Measurements from ENCODE around the gene GRHPR. TPM values are rescaled to one million over a fixed set of nuclear protein-coding genes. Genes with fewer than 3 reads are reported as not detected.

The GRHPR gene
- total and polyA plus RNA-seq, 2 of the 4 experiments (the other 2 are of a cell fraction) = 182 to 191 TPM

DNA sequence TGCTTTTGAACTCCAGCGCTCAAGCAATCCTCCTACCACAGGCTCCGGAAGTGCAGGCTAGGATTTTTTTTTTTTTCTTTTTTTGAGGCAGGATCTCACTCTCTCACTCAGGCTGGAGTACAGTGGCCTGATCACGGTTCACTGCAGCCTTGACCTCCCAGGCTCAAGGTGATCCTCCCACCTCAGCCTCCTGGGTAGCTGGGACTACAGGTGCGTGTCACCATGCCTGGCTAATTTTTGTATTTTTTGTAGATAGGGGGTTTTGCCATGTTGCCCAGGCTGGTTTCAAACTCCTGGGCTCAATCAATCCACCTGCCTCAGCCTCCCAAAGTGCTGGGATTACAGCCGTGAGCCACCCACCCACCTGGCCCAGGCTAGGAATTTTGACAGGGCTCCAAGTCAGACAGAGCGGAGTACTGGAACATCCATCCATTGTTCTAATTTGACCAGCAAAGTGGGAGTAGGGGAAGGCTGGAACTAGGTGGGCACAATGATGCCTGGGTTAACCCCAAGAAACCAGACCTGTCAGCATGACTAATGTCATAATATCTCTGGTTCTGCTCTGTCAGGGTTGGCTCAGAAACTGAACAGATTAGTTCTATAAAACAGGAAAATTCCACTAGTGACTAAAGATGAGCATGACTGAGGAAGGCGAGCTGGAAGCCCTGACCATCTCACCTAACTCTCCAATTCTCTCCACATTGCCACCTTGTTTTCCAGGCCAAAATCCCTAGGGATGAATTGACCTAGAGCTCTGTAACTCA, 33.6 kb downstream of the GRHPR start:
- POLR2A ChIA-PET (ENCODE audit: unreplicated experiment) = no interaction called here

More for the DNA sequence above, 33.6 kb downstream of the GRHPR start:
- Histone ChIP-seq H3K9me1 (ENCODE audit: insufficient read depth, low read length) (peaks cover 15% of the 10 kb centered on the region), H3K9ac (ENCODE audit: low read depth, low read length) (no peak overlapping the region), H3K18ac (ENCODE audit: low read depth, low read length) (no peak overlapping the region), H4K5ac (ENCODE audit: low read depth, low read length) (no peak overlapping the region), H4K20me1 (ENCODE audit: insufficient read depth, low read length) (peaks cover 44% of the 10 kb centered on the region), H2BK15ac (ENCODE audit: low read depth, low read length) (no peak overlapping the region), H3K9me3 (ENCODE audit: control insufficient read depth, insufficient read depth, low read length) (no peaks in the 10 kb centered on the region), H3K4me2 (ENCODE audit: low read depth, low read length) (no peak overlapping the region), H3K4ac (ENCODE audit: low read depth, low read length) (no peak overlapping the region), H2BK5ac (ENCODE audit: low read depth, low read length, poor library complexity, severe bottlenecking) (no peak overlapping the region), H3K27ac (ENCODE audit: insufficient read depth, low read length) (no peak overlapping the region), H2AFZ (replicated peaks; ENCODE audit: low read length, poor library complexity) (no peak overlapping the region), H3K56ac (ENCODE audit: extremely low read depth, insufficient read depth, low read length) (no peak overlapping the region), H3K27me3 (ENCODE audit: control insufficient read depth, insufficient read depth, low read length) (no peaks in the 10 kb centered on the region), H3K14ac (replicated peaks; ENCODE audit: low read depth, low read length) (no peak overlapping the region), H4K8ac (ENCODE audit: low read depth in 2 of 2, low read length in 2 of 2) (no peak overlapping the region), H3K23ac (ENCODE audit: low read depth, low read length) (no peak overlapping the region), H3K79me1 (ENCODE audit: low read depth in 1 of 2, low read length in 2 of 2) (peaks cover 25 to 81% of the 10 kb centered on the region in 2 experiments), H3K4me1 (ENCODE audit: control insufficient read depth, insufficient read depth, low read length) (peaks cover 10% of the 10 kb centered on the region), H2AK5ac (ENCODE audit: low read depth, low read length) (no peak overlapping the region), H2BK20ac (ENCODE audit: low read depth, low read length) (no peak overlapping the region), H4K91ac (ENCODE audit: insufficient read depth, low read depth, low read length) (no peak overlapping the region), H3K36me3 (ENCODE audit: control insufficient read depth, insufficient read depth, low read length) (peaks cover 2% of the 10 kb centered on the region; the same call in 1 of the 2 replicates), H2BK120ac (ENCODE audit: low read depth, low read length) (no peak overlapping the region), H3K4me3 (ENCODE audit: insufficient read depth, low read depth, low read length) (no peak overlapping the region), H2AK9ac (replicated peaks; ENCODE audit: low read depth, low read length, poor library complexity) (no peak overlapping the region)
- TF ChIP-seq CHD1 (IDR thresholded peaks at IDR 0.05; ENCODE audit: low read depth, low read length) = no peak
- TF ChIP-seq FOS (IDR thresholded peaks at IDR 0.05; ENCODE audit: low read depth, low read length) = no peak
- TF ChIP-seq, protein P1, sequence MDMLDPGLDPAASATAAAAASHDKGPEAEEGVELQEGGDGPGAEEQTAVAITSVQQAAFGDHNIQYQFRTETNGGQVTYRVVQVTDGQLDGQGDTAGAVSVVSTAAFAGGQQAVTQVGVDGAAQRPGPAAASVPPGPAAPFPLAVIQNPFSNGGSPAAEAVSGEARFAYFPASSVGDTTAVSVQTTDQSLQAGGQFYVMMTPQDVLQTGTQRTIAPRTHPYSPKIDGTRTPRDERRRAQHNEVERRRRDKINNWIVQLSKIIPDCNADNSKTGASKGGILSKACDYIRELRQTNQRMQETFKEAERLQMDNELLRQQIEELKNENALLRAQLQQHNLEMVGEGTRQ (IDR thresholded peaks at IDR 0.05; ENCODE audit: low read depth, low read length) = no peak
- no peak for TF ChIP-seq CEBPB (IDR thresholded peaks at IDR 0.05; ENCODE audit: low read depth, low read length)
- TF ChIP-seq, protein P2, sequence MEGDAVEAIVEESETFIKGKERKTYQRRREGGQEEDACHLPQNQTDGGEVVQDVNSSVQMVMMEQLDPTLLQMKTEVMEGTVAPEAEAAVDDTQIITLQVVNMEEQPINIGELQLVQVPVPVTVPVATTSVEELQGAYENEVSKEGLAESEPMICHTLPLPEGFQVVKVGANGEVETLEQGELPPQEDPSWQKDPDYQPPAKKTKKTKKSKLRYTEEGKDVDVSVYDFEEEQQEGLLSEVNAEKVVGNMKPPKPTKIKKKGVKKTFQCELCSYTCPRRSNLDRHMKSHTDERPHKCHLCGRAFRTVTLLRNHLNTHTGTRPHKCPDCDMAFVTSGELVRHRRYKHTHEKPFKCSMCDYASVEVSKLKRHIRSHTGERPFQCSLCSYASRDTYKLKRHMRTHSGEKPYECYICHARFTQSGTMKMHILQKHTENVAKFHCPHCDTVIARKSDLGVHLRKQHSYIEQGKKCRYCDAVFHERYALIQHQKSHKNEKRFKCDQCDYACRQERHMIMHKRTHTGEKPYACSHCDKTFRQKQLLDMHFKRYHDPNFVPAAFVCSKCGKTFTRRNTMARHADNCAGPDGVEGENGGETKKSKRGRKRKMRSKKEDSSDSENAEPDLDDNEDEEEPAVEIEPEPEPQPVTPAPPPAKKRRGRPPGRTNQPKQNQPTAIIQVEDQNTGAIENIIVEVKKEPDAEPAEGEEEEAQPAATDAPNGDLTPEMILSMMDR (conservative IDR thresholded peaks at IDR 0.05; ENCODE audit: low read depth, low read length) = no peak
- no peak for TF ChIP-seq RAD21 (IDR thresholded peaks at IDR 0.05; ENCODE audit: low read length)
- no peak for TF ChIP-seq BHLHE40 (IDR thresholded peaks at IDR 0.05; ENCODE audit: low read depth, low read length)
- no peak for TF ChIP-seq RCOR1 (IDR thresholded peaks at IDR 0.05; ENCODE audit: insufficient replicate concordance, low read length)
- TF ChIP-seq POLR2A (IDR thresholded peaks at IDR 0.05; ENCODE audit: low read depth, low read length) = no peak
- TF ChIP-seq MAZ (IDR thresholded peaks at IDR 0.05; ENCODE audit: borderline replicate concordance, low read depth, low read length) = no peak
- TF ChIP-seq, protein P3, sequence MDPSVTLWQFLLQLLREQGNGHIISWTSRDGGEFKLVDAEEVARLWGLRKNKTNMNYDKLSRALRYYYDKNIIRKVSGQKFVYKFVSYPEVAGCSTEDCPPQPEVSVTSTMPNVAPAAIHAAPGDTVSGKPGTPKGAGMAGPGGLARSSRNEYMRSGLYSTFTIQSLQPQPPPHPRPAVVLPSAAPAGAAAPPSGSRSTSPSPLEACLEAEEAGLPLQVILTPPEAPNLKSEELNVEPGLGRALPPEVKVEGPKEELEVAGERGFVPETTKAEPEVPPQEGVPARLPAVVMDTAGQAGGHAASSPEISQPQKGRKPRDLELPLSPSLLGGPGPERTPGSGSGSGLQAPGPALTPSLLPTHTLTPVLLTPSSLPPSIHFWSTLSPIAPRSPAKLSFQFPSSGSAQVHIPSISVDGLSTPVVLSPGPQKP (IDR thresholded peaks at IDR 0.05; ENCODE audit: borderline replicate concordance, low read depth, low read length) = no peak
- TF ChIP-seq NFE2L2 (IDR thresholded peaks at IDR 0.05; ENCODE audit: low read depth, low read length) = no peak
- dilution Hi-C loops (cut with HindIII; ENCODE audit: low sequenced_read_pairs, unreplicated experiment) = no loop called here
- DNase-seq (no peak), ATAC-seq (ENCODE audit: low read depth) (no peak)
- in situ Hi-C loops (cut with MboI; ENCODE audit: low sequenced_read_pairs) = no loop called here
- intact Hi-C loops (cut with micrococcal nuclease) = no loop called here
- CTCF ChIA-PET = no interaction called here
- no CpG with 5 or more reads among the region's 7 CpGs for WGBS, 2 experiments (ENCODE audit: extremely low coverage in 2 of 2, insufficient read length in 1 of 2)
- no TSS peak for BruUV-seq (replicated peaks)
